ENCODE results near the gene WDR59.
"Not testable (repeated sequence)": the region's sequence is repeated elsewhere in the genome, so short reads cannot be mapped to it uniquely, and the experiment has no call there.

GRCh38 chr16:75016451-75017081, 31.6 kb upstream of the WDR59 start:
- not testable (repeated sequence) for TF ChIP-seq CTCF (conservative IDR thresholded peaks at IDR 0.05; ENCODE audit: low read length); EZH2phosphoT487 (IDR thresholded peaks at IDR 0.05; ENCODE audit: borderline replicate concordance)

Data from Loucy (cell line).